ENCODE measurements around the gene KCNAB1.

DNA sequence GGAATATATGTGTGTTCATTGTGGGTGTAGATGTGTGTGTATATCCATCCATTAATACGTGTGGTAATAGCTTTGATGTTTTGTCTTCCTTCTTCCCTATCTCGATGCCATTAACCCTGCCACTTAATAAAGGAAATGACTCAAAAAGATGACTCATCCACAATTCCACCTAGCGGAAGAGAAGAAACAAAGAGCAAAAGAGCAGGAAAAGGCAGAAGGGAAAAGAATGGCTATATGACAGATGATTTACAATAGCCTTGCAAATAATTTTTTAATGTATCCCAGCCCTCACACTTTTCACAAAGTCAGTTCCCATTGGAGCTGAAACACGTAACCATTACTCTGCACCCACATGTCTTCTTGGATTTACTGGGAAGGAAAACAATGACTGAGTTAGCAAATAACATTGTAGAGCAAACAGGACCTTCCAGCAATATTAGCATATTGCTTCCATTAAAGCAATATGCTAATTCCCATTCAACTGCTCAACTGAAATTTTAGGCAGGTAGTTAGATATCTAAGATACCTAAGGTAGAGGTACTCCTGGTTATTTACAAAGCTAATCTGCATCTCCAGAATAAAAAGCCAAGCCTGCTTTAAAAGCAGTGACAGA is 197.2 kb downstream of the KCNAB1 start:
- TF ChIP-seq, protein P1, sequence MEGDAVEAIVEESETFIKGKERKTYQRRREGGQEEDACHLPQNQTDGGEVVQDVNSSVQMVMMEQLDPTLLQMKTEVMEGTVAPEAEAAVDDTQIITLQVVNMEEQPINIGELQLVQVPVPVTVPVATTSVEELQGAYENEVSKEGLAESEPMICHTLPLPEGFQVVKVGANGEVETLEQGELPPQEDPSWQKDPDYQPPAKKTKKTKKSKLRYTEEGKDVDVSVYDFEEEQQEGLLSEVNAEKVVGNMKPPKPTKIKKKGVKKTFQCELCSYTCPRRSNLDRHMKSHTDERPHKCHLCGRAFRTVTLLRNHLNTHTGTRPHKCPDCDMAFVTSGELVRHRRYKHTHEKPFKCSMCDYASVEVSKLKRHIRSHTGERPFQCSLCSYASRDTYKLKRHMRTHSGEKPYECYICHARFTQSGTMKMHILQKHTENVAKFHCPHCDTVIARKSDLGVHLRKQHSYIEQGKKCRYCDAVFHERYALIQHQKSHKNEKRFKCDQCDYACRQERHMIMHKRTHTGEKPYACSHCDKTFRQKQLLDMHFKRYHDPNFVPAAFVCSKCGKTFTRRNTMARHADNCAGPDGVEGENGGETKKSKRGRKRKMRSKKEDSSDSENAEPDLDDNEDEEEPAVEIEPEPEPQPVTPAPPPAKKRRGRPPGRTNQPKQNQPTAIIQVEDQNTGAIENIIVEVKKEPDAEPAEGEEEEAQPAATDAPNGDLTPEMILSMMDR (conservative IDR thresholded peaks at IDR 0.05), result no peak
- TF ChIP-seq EZH2 (IDR thresholded peaks at IDR 0.05; ENCODE audit: low read depth), result no peak

All from PC-9 (cell line).